HG03066 (cell line): ENCODE data around the gene DPP6.
A peak's percentile ranks its signal among the peaks of the same experiment; 100 is the strongest.

Experiments used
- ATAC-seq: cut with Tn5 transposase; IDR thresholded peaks from one replicate; pipeline ENCODE4 v1.9.1; 2021; ENCODE audit warnings: low read depth; ENCODE audit not compliant: unreplicated experiment

DPP6 gene

DNA sequence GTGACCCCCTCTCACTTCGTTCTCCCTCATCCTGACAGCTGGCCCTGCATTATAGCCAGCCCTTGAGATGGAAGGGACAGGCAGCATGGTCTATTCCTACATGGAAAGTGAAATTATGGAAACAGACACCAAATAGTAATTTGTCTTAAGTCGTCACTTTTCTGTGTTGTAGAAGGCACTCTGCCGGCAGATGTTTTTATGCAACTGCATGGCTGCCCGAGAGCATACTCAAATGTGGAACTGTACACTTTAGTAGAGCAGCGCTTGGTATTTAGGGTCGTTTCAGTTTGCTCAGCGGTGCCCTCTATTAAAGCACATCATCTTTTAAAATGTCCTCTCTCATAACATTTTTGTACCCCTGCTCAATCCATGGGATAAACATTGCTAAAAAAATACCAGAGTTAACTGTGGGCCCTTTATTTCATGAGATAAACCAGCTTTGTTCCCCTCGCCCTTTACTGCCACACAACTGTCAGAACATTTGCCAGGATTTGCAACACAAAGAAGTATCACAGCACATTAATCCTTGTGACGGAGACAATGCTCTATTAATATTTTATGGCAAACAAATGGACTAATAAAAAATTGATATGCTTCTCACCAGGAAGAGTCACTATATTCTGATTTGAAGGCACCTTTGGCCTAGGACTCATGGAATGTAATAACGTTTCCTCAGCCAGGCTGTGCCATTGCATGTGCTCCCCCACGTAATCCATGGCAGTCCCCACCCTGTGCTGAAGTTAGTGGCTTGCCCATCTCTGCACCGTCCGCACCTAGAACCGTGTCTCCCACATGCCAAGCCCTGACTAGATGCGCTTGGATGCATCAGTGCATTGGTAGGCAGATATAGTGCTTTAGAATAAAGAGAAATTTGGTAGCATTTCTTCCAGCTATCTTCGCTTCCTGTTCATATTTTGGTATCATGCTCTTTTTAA lies 729.4 kb downstream of the DPP6 start:
- ATAC-seq: no peak

DNA sequence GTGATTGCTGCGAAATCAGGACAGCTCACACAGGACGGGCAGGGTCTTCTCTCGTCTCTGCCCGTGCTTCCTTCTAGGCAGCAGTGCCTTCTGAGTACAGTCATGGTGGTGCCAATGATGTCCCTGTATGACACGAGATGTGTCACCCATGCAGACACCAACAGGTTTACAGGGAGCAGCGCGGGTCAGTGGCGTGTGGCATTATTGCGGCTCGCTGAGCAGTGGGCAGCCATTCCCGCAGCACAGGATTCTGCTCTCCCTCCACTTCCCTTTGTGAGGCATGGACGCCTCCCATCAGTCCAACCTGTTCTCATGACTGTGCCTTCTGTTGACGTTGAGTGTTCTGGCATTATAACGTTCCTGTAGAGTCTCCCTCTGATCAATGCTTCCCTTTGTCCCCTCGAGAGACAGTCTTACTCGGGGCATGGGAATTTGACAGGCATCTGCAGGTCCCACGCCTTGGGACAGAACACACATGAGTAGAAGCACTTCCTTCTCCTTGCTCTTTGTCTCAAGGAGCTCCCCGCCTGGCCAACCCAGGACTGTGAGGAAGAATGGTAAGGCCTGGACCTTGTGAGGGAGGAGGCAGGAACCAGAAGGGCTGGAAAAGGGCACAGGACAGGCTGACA lies 731.2 kb downstream of the DPP6 start:
- no peak for ATAC-seq

DNA sequence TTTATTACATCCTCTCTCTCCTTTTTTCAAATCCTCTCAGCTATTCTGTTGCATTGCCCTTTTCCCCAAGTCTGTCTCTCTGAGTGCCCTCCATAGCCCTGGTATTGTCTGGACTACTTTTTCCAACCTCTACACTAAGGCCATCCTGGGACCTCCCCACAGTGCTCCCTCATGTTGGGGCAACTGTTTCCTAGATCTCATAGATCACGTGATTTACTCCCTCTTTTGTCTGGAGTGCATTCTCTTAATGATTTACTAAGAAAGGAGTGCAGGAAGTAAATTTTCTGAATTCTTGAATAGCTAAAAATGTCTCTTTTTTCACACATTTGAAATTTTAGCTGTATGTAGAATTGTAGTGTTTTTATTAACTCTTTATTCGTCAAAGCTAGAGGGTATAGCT lies 733.7 kb downstream of the DPP6 start:
- ATAC-seq: no peak

DNA sequence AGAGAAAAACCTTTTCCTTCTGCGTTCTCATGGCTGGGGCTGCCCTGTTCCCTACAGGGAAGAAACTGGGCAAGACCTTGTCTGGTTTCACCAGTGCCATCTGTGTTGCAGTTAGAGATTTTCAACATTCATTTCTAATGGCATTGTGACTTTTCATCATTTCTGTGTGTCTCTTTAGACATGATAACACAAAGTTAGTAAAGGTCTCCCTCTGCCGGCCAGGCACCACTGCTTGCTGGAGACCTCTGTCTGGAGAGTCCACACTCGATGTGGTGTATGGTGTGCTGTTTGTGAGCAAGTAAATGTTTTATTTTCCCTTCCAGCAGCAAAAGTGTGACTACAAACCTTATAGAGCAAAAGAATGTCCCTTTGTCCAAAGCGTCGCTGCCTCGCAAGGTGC lies 737.2 kb downstream of the DPP6 start:
- ATAC-seq: no peak

DNA sequence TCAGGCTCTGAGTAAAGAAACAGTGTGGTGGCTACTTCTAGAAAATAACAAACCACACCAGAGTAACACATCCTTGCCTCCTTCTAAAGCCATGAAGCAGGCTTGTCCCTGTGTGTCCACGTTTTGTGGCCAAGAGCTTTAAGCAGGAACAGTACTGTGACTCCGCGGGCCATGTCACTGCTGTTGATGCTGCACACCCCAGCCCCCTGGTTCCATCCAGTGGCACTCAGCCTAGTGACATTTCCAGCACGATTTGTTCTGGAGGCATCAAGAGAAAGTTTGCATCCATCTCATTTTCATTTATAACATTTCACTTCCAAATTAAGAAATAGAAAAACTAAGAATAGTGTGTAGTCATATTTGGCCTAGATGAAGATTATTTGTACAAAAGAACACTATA lies 739.4 kb downstream of the DPP6 start:
- ATAC-seq: no peak

DNA sequence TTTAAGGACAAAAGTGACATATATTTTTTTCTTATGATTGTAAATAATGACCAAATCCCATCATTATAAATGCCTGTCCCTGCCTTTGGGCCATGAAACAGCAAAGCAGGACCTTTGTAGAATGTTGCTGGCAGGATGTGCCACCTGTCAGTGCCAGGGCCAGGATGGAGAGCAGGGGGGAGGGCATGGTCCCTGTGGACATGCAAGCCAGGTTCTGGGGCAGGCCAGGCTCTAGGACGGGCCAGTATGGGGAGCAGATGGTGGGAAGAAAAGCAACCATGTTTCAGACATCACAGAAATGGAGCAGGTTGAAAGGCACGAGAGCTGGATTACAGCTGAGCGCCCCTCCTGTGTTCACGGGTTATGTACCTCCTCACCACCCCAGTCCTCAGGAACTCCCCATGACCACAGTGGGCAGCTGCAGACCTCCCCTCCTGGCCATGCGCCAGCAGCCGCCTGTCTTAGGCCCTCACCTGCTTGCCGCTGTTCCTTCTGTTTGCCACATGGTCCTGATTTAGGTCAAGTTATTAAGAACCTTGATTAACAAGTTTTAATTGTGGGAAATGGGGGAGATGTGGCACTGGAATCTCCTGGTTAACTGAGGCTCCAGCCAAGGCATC lies 740.3 kb downstream of the DPP6 start:
- no peak for ATAC-seq

DNA sequence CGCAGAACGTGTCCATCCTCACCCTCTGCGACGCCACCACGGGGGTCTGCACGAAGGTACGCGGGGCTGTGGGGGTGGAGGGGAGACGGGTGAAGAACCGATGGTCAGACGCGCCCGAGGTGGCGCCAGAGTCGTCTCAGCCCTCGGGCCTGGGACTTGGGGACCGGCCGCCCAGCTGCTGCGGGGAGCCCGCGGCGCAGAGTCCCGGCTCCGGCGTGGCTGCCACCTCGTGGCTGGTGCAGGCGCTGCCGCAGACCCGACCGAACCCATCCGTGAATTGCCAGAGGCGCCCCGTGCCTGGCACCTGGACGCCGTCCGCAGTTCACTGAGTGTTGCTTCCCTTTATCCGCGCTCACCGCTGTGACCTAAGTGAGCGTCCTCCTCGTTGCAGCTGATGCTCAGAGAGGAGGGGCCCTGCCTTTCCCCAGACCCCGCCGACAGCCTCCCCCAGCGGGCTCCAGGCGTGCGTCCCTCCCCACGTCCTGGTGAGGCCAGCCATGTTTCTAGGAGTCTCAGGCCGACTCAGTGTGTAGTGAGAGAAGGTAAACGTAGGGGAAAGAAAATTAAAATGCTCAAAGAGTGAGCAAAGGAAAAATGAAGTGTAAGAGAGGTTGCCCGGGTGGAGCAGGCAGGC lies 742.1 kb downstream of the DPP6 start:
- ATAC-seq: no peak

DNA sequence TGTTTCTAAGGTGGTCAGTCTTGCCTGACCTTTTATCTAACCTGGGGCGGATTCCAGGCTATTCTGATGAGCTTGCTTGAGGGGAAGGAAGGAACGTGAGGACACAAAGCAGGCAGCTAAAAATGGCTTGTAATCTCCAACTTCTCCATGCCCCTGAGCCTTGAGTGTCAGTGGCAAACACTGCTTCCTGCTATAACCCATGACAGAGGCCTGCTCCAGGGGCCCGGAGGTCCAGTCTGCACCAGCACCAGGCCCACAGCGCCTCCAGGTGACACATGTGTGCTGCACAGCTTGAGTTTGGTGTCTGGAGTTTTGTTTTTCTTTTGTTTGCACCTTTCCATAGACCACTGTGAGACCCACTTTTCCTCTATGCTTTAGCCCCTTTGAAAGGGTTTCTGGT lies 742.8 kb downstream of the DPP6 start:
- no peak for ATAC-seq

DNA sequence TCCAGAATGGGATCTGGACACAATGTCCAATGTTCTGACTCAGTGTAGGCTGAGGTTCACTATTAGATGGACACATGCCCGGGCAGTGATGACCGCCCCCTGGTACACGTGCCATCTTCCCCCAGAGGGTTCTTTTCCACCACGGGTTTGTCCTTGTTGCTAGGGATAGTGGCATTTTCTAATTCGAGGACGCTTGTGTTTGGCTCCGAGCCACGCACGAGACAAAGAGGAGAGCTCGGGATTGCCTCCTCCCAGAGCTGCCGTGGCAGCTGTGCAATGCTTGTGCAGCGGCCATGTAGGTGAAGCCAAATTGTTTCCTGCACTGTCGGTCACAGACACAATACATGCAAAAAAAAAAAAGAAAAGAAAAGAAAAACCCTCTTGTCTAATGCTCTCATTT lies 743.2 kb downstream of the DPP6 start:
- no peak for ATAC-seq

DNA sequence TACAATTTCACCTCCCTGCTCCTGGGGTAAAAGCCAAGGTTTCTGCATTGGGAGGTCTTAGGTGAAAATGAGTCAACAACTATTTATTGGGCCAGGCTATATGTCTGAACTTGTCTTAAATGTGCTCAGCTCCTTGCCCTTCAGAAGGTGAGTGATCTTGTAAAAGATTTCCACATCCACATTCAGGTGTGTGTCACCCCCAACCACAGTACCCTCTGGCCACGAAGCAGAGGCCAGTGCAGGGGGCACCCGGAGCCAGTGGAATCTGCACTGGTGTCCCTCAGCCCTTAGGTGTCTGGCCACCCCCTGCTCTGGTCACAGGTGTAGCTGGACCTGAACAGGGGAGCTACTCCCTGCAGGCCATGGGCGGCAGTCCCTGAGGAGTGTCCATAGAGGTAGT lies 752.3 kb downstream of the DPP6 start:
- no peak for ATAC-seq

DNA sequence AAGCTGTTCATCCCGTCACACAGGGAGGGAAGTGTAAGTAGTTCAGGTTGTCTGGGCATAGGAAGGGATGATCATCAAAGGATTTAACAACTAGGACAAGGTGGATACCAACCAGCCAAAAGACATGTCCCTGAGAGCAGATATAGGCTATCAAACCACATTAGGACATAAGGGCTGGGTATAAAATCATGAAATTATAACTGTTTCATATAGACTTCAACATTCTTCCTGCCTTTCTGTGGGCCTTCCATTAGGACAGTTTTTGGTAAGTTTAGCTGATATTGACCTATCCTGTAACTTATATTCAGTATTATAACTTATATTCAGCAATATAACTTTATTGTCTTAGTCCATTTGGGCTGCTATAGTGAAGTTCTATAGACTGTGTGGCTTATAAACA lies 759.8 kb downstream of the DPP6 start:
- ATAC-seq: no peak

DNA sequence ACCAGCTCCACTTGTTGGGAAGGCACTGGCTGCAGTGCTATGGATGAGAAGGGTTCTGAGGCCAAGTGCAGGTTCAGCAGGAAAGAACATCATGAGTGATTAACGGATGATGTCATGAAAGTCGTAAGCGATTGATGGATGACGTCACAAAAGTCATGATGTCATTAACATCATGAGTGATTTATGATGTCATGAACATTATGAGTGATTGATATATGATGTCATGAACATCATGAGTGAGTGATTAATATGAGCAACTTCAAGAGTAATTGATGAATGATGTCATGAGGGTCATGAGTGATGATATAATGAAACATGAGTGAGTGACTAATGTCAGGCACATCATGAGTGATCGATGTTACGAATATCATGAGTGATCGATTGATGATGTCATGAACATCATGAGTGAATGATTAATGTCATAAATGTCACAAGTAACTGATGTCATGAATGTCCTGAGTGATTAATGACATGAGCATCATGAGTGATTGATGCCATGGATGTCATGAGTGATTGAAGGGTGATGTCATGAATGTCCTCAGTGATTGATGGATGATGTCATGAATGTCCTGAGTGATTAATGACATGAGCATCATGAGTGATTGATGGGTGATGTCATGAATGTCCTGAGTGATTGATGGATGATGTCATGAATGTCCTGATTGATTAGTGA lies 765.2 kb downstream of the DPP6 start:
- no peak for ATAC-seq

DNA sequence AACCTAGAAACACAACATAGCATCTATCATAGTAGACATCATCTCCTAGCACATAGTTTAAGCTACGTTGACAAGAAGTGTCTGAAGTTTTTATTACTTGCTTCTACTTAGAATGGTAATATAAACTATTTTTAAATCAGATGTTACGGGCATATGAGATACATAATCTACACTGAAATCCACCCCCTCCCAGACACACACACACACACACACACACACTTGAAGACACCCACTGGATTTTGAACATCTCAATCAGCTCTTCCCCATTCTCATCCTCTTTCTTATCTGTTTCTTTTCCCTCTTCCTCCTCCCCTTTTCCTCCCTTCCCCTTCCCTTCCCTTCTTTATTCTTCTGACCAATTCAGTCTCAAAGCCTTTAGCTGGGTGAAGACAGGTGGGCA lies 774.8 kb downstream of the DPP6 start:
- ATAC-seq: no peak

DNA sequence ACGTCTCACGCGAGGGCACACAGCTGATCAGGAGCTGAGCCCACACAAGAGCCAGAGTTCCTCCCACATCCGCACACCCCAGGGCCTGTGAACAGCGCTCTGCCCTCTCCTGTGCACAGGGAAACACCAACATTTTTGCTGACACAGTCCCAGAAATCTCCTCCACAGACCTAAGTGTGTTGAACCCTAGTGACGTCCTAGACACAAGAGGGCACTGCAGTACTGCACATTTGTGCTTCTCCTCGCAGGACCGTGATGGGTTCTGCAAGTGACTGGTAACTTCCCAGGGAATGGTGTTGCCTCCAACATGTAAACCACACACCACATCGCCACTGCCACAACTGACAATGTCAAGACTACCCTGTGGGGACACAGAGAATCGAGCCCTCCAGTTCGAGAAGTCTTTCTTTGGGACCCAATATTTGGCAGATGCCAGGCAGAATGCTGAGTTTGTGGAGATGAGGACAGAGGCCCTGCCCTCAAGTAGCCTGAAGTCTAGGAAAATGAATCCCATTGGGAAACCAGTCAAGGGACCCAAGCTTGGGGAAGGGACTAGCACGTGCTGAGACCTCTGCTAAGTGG lies 780.5 kb downstream of the DPP6 start:
- ATAC-seq: no peak

DNA sequence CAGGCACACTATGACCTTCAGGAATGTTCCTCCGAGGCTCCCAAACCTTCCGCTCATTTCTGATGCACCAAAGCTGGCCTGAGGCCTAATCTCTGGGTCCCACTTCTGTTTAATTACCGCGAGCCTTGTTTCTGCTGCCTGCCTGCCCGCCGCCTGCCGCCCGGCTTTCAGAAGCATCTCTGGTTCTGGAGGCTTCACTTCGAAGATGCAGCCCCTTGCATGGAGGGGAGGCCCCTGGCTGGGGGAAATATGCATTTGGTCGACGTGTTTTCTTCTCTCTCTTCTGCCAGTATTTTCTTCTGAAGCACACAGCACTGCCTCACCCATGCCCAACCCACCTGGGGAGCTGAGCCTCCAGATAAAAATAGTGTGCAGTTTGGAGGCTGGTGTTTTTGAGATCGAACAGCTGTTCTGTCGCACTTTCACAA lies 783.8 kb downstream of the DPP6 start:
- no peak for ATAC-seq

DNA sequence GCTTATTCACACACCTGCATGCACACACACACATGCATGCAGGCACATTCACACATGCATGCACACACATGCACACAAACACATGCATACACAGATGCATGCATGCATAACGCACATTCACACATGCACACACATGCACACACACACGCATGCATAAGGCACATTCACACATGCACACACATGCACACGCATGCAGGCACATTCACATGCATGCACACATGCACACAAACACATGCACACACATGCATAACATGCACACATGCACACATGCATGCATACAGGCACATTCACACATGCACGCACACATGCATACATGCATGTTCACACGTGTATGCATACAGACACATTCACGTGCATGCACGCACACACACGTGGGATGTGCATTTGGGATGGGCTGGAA lies 784.9 kb downstream of the DPP6 start:
- ATAC-seq: no peak

DNA sequence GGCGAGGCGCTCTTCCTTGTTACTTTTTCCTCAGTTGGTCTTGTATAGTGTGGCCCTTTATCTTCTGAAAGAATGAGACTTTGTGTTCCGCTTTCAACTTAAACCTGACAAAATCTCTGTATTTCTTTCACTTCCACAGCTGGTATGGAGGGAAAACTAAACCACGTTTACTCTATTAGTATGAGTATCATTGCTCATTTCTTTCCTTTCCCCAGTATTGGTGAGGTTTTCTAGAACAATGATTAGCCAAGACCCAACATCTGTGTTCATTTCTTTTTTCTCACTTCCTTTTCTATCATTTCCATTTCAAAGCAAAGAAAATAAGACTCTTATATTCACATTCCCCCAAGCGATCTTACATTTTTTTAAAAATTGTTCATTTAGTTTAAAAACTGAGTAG lies 785.4 kb downstream of the DPP6 start:
- ATAC-seq: peak; percentile 86

DNA sequence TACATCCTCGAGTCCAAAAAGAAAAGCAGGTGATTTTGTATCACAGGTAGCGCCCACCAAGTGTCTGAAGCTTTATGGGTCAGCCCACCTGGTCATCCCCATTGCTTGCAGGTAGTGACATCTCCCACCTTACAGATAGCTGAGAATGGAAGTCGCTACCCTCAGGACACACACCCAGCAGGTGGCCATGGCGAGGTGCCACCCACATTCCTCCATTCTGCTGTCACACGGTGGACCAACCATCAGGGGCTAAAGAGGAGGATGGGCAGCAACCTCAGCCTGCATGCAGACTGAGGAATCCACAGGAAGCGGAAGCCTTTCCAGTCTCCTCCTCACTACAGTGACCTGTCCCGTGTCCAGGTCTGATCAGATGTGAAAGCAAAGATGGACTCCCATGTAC lies 787.9 kb downstream of the DPP6 start:
- ATAC-seq: no peak

DNA sequence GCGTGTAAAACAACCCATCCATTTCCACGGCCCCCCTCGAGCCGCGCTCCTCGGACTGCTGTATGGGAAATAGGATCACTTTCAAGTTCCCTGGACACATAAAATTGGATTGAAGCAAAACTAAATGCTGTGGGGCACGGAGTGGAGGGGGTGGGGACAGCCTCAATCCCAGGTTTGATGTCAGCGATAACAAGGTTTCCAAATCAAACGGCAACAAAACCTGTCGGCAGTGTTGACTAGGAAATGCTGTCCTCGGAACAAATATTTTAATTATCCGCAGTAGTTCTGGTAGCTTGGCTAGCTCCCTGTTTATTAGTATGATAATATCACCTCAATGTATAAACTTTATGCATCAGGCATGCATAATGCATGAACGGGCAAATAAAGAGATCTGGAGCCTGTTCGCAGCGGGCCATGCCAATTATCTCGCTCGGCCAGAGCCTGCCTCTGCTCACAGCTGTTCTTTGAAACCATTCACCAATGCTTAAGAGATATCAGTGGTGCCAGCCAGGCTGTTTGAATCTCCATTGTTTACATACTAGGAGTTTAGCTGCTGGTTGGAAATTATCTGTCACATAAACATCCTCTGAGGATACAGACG lies 789.6 kb downstream of the DPP6 start:
- no peak for ATAC-seq

DNA sequence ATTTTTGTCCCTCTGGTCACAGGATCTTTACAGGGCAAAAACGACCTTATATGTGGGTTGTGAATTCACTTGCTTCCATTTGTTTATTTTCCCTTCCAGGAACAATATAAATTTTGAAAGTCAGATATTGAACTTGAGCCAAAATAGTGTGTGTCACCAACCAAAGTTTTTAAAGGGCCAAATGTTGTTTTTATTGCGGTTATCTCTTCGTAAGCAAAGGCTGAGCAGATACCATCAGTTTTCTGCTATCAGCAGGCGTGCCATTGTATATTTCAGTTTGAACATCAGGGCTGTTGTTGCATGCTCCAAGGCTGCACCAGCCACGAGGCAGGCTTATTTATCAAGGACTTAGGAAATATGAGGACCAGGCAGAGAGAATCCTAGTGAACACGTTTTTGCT lies 790.4 kb downstream of the DPP6 start:
- no peak for ATAC-seq
